ENCODE measurements around the gene ITGA11.

Gene ITGA11

DNA sequence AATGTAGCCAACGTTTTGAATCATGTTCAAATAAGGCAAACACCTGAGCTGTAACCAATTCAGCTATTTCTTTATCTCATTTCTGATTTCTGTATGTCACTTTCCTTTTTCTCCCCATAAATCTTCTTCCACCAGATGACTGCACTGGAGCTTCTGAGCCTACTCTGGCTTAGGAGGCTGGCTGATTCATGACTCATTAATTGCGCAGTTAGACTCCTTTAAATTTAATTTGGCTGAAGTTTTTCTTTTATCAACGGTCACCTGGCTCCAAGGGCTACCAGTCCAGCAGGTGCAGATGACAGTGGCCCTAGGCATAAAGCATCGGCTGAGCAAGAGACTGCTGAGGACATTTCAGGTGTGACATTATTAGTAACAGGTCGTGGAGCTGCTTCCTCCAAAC is 39.6 kb upstream of the ITGA11 start:
- Histone ChIP-seq H3K4me3 (replicated peaks; ENCODE audit: insufficient read depth, low read length) (no peak overlapping the region), H3K27ac (replicated peaks) (no peak overlapping the region), H3K27me3 (ENCODE audit: insufficient read depth, poor library complexity, severe bottlenecking) (peaks cover 5% of the 10 kb centered on the region)
- no peak for DNase-seq (ENCODE audit: low read depth in 1 of 2, low spot score in 1 of 2)
- TF ChIP-seq, protein P1, sequence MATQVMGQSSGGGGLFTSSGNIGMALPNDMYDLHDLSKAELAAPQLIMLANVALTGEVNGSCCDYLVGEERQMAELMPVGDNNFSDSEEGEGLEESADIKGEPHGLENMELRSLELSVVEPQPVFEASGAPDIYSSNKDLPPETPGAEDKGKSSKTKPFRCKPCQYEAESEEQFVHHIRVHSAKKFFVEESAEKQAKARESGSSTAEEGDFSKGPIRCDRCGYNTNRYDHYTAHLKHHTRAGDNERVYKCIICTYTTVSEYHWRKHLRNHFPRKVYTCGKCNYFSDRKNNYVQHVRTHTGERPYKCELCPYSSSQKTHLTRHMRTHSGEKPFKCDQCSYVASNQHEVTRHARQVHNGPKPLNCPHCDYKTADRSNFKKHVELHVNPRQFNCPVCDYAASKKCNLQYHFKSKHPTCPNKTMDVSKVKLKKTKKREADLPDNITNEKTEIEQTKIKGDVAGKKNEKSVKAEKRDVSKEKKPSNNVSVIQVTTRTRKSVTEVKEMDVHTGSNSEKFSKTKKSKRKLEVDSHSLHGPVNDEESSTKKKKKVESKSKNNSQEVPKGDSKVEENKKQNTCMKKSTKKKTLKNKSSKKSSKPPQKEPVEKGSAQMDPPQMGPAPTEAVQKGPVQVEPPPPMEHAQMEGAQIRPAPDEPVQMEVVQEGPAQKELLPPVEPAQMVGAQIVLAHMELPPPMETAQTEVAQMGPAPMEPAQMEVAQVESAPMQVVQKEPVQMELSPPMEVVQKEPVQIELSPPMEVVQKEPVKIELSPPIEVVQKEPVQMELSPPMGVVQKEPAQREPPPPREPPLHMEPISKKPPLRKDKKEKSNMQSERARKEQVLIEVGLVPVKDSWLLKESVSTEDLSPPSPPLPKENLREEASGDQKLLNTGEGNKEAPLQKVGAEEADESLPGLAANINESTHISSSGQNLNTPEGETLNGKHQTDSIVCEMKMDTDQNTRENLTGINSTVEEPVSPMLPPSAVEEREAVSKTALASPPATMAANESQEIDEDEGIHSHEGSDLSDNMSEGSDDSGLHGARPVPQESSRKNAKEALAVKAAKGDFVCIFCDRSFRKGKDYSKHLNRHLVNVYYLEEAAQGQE (IDR thresholded peaks at IDR 0.05; ENCODE audit: insufficient replicate concordance, low read depth) = no peak
- TF ChIP-seq POLR2AphosphoS5 (IDR thresholded peaks at IDR 0.05; ENCODE audit: low read depth) (no peak), SPI1 (IDR thresholded peaks at IDR 0.05; ENCODE audit: borderline replicate concordance, low read depth) (no peak), GABPA (IDR thresholded peaks at IDR 0.05; ENCODE audit: low read depth) (no peak)
- TF ChIP-seq, protein P2, sequence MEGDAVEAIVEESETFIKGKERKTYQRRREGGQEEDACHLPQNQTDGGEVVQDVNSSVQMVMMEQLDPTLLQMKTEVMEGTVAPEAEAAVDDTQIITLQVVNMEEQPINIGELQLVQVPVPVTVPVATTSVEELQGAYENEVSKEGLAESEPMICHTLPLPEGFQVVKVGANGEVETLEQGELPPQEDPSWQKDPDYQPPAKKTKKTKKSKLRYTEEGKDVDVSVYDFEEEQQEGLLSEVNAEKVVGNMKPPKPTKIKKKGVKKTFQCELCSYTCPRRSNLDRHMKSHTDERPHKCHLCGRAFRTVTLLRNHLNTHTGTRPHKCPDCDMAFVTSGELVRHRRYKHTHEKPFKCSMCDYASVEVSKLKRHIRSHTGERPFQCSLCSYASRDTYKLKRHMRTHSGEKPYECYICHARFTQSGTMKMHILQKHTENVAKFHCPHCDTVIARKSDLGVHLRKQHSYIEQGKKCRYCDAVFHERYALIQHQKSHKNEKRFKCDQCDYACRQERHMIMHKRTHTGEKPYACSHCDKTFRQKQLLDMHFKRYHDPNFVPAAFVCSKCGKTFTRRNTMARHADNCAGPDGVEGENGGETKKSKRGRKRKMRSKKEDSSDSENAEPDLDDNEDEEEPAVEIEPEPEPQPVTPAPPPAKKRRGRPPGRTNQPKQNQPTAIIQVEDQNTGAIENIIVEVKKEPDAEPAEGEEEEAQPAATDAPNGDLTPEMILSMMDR (IDR thresholded peaks at IDR 0.05; ENCODE audit: insufficient read depth, low read length) = no peak

DNA sequence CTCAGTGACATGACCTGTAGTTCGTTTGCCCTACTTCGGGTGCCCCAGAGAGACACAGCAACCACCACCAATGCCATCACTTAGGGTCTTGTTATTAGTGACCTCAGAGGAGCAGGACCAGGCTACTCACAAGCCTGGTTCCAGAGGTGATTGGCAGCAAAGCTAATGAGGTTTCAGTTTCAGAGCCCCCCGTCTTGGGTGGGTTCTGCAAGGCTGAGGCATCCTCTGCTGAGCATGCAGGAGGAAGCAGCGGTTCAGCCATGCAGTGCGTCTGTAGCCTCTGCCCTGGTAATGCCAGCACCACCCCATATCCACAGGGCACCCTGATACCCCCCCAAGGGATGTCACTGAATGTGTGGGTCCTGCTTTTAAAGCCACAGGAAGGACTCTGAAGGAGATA is 39.0 kb upstream of the ITGA11 start:
- TF ChIP-seq, protein P2 (IDR thresholded peaks at IDR 0.05; ENCODE audit: insufficient read depth, low read length) = no peak
- DNase-seq (ENCODE audit: low read depth in 1 of 2, low spot score in 1 of 2) = no peak
- Histone ChIP-seq H3K4me3 (replicated peaks; ENCODE audit: insufficient read depth, low read length) (no peak overlapping the region), H3K27me3 (ENCODE audit: insufficient read depth, poor library complexity, severe bottlenecking) (peaks cover 5% of the 10 kb centered on the region), H3K27ac (replicated peaks) (no peak overlapping the region)

DNA sequence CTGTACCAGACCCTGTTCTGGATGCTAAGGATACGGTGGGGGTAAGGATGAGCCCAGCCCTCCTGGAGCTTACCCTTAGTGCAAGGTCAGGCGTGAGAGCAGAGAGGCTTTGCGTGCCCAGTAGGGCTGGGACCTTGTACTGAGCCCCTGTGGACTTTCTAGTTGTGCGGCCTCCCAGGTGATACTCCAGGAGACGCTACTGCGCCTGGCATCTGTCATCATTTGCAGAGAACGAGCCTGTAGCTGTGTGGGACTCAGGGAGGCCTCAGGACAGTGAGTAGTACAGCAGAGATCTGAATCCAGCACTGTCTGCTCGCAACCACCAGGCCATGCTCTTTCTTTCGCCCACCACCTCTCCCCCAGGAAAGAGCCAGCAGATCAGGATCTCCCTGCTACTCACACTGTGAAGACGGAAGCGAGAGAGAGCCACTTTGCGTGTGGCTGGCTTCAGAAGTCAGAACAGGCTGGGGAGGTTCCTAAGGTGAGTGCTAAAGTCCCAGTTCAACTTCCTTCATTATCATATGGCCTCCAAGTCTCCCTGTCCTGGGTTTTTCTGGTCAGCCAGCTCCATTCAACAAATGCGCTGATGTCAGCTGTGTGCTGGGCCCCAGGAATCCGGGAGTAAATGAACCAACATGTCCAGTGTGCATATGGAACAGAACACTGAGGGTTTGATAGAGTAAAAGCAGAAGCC is 38.2 kb upstream of the ITGA11 start:
- H3K27ac ChIP-seq (replicated peaks) = no peak overlapping the region
- no peak overlapping the region for H3K4me3 ChIP-seq (replicated peaks; ENCODE audit: insufficient read depth, low read length)
- no peak for DNase-seq (ENCODE audit: low read depth in 1 of 2, low spot score in 1 of 2)
- H3K27me3 ChIP-seq (ENCODE audit: insufficient read depth, poor library complexity, severe bottlenecking) = peaks cover 2% of the 10 kb centered on the region
- no peak for TF ChIP-seq GABPA (IDR thresholded peaks at IDR 0.05; ENCODE audit: low read depth)
- TF ChIP-seq, protein P2 (IDR thresholded peaks at IDR 0.05; ENCODE audit: insufficient read depth, low read length) = no peak
- TF ChIP-seq, protein P1 (IDR thresholded peaks at IDR 0.05; ENCODE audit: insufficient replicate concordance, low read depth) = no peak
- no peak for TF ChIP-seq SPI1 (IDR thresholded peaks at IDR 0.05; ENCODE audit: borderline replicate concordance, low read depth)
- TF ChIP-seq POLR2AphosphoS5 (IDR thresholded peaks at IDR 0.05; ENCODE audit: low read depth) = no peak

Measured in HL-60 (cell line).